DOHH2 (cell line): Measurements from ENCODE around the gene EEFSEC.

Experiments used
- H3F3A ChIP-seq: fragments of 200-600 bp; sonication (generic), shearing (Covaris generic); 2 replicates; pipeline ENCODE4 v1.6.0; 2016; ENCODE audit warnings: antibody characterized with exemption, mild to moderate bottlenecking; ENCODE audit not compliant: control insufficient read depth, insufficient read depth
- H3K27ac ChIP-seq: fragments of 200-600 bp; sonication (generic); 2 replicates; pipeline ENCODE4 v1.5.1; 2014; ENCODE audit warnings: low read depth, mild to moderate bottlenecking, low read length, moderate library complexity
- H3K27me3 ChIP-seq: fragments of 200-600 bp; sonication (generic); 2 replicates; pipeline ENCODE4 v1.6.1; 2014; ENCODE audit warnings: mild to moderate bottlenecking, low read length, mixed read lengths; ENCODE audit not compliant: control insufficient read depth
- H3K36me3 ChIP-seq: fragments of 200-600 bp; sonication (generic); 2 replicates; pipeline ENCODE4 v1.6.1; 2014; ENCODE audit warnings: mild to moderate bottlenecking, low read length, moderate library complexity, mixed read lengths; ENCODE audit not compliant: control insufficient read depth
- H3K4me1 ChIP-seq: fragments of 200-600 bp; sonication (generic); 2 replicates; pipeline ENCODE4 v1.6.1; 2014; ENCODE audit warnings: mild to moderate bottlenecking, low read length, mixed read lengths; ENCODE audit not compliant: control insufficient read depth
- H3K4me2 ChIP-seq: fragments of 200-600 bp; sonication (generic); 2 replicates; pipeline ENCODE4 v1.6.0; 2014; ENCODE audit warnings: mild to moderate bottlenecking, low read length, moderate library complexity
- H3K4me3 ChIP-seq: fragments of 200-600 bp; sonication (generic); 2 replicates; pipeline ENCODE4 v1.5.1; 2014; ENCODE audit warnings: mild to moderate bottlenecking, low read length, mixed read lengths
- H3K79me2 ChIP-seq: fragments of 200-600 bp; sonication (generic); 2 replicates; pipeline ENCODE4 v1.6.1; 2014; ENCODE audit warnings: mild to moderate bottlenecking, low read length, mixed read lengths; ENCODE audit not compliant: control insufficient read depth
- H3K9me2 ChIP-seq: fragments of 200-600 bp; sonication (generic); replicated peaks from 2 replicates; pipeline ENCODE4 v1.6.1; 2014; ENCODE audit warnings: mild to moderate bottlenecking, low read length, mixed read lengths; ENCODE audit not compliant: control insufficient read depth
- H3K9me3 ChIP-seq: fragments of 200-600 bp; sonication (generic); 2 replicates; pipeline ENCODE4 v1.6.1; 2014; ENCODE audit warnings: antibody characterized with exemption, low read length, mixed read lengths; ENCODE audit not compliant: control insufficient read depth, insufficient read depth
- H4K20me1 ChIP-seq: fragments of 200-600 bp; sonication (generic); 2 replicates; pipeline ENCODE4 v1.6.0; 2014; ENCODE audit warnings: low read depth, mild to moderate bottlenecking, antibody characterized with exemption, low read length, moderate library complexity; ENCODE audit not compliant: control insufficient read depth, insufficient read depth
- EZH2phosphoT487 ChIP-seq: fragments of 200-600 bp; sonication (generic); IDR thresholded peaks from 2 replicates; pipeline ENCODE4 v1.6.1; 2017; ENCODE audit warnings: borderline replicate concordance, mild to moderate bottlenecking, antibody characterized with exemption, low read length, moderate library complexity, mixed read lengths
- TF ChIP-seq, protein P1 (sequence below): fragments of 200-600 bp; sonication (generic); IDR thresholded peaks from one replicate; pipeline ENCODE4 v1.5.1; 2014; ENCODE audit warnings: antibody characterized with exemption, mild to moderate bottlenecking, low read depth, low read length; ENCODE audit not compliant: poor library complexity, severe bottlenecking

Gene EEFSEC

GRCh38 chr3:128273109-128273840 is 120.0 kb downstream of the EEFSEC start:
- Histone ChIP-seq H3K79me2 (no peaks in the 10 kb centered on the region), H3K4me3 (no peak overlapping the region), H3K27me3 (no peaks in the 10 kb centered on the region), H3K9me2 (no peaks in the 10 kb centered on the region), H3K4me1 (no peaks in the 10 kb centered on the region), H4K20me1 (no peaks in the 10 kb centered on the region), H3K36me3 (no peaks in the 10 kb centered on the region), H3K27ac (no peak overlapping the region), H3K4me2 (no peak overlapping the region), H3K9me3 (no peaks in the 10 kb centered on the region), H3F3A (no peaks in the 10 kb centered on the region)
- TF ChIP-seq, protein P1, sequence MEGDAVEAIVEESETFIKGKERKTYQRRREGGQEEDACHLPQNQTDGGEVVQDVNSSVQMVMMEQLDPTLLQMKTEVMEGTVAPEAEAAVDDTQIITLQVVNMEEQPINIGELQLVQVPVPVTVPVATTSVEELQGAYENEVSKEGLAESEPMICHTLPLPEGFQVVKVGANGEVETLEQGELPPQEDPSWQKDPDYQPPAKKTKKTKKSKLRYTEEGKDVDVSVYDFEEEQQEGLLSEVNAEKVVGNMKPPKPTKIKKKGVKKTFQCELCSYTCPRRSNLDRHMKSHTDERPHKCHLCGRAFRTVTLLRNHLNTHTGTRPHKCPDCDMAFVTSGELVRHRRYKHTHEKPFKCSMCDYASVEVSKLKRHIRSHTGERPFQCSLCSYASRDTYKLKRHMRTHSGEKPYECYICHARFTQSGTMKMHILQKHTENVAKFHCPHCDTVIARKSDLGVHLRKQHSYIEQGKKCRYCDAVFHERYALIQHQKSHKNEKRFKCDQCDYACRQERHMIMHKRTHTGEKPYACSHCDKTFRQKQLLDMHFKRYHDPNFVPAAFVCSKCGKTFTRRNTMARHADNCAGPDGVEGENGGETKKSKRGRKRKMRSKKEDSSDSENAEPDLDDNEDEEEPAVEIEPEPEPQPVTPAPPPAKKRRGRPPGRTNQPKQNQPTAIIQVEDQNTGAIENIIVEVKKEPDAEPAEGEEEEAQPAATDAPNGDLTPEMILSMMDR, result no peak
- no peak for TF ChIP-seq EZH2phosphoT487

GRCh38 chr3:128273841-128274573 is 120.7 kb downstream of the EEFSEC start:
- Histone ChIP-seq H3K4me2 (no peak overlapping the region), H3K4me1 (no peaks in the 10 kb centered on the region), H3K36me3 (no peaks in the 10 kb centered on the region), H3K79me2 (no peaks in the 10 kb centered on the region), H3K9me3 (no peaks in the 10 kb centered on the region), H3K4me3 (no peak overlapping the region), H3K27me3 (no peaks in the 10 kb centered on the region), H3K27ac (no peak overlapping the region), H3F3A (no peaks in the 10 kb centered on the region), H3K9me2 (no peaks in the 10 kb centered on the region), H4K20me1 (no peaks in the 10 kb centered on the region)
- no peak for TF ChIP-seq EZH2phosphoT487
- TF ChIP-seq, protein P1, result no peak

GRCh38 chr3:128274837-128275236 is 121.6 kb downstream of the EEFSEC start:
- Histone ChIP-seq H3K4me1 (no peaks in the 10 kb centered on the region), H3K4me2 (no peak overlapping the region), H3K27ac (no peak overlapping the region)

More at GRCh38 chr3:128274837-128275236, 121.6 kb downstream of the EEFSEC start:
- no peaks in the 10 kb centered on the region for H3K36me3 ChIP-seq
- H3K79me2 ChIP-seq, result no peaks in the 10 kb centered on the region
- no peaks in the 10 kb centered on the region for H4K20me1 ChIP-seq
- no peaks in the 10 kb centered on the region for H3K9me3 ChIP-seq
- H3K27me3 ChIP-seq, result no peaks in the 10 kb centered on the region
- TF ChIP-seq, protein P1, result no peak
- TF ChIP-seq EZH2phosphoT487, result no peak
- no peak overlapping the region for H3K4me3 ChIP-seq
- no peaks in the 10 kb centered on the region for H3F3A ChIP-seq
- H3K9me2 ChIP-seq, result no peaks in the 10 kb centered on the region
